Fibroblast of pulmonary artery (primary cell): ENCODE results near the gene APOBEC3C.

Experiments
- DNase-seq: peaks from one replicate; pipeline ENCODE4 v3.0.0-alpha.2; 2010; ENCODE audit warnings: low read depth
- H3K4me3 ChIP-seq: replicated peaks from 2 replicates; pipeline ENCODE4 v1.5.1; 2011; ENCODE audit warnings: low read depth, mild to moderate bottlenecking, control low read depth, low read length, moderate library complexity
- TF ChIP-seq, protein P1 (sequence below): IDR thresholded peaks from 2 replicates; pipeline ENCODE4 v1.5.1; 2011; ENCODE audit warnings: mild to moderate bottlenecking, control low read depth, low read length, inconsistent platforms; ENCODE audit errors: missing control alignments

APOBEC3C gene

DNA sequence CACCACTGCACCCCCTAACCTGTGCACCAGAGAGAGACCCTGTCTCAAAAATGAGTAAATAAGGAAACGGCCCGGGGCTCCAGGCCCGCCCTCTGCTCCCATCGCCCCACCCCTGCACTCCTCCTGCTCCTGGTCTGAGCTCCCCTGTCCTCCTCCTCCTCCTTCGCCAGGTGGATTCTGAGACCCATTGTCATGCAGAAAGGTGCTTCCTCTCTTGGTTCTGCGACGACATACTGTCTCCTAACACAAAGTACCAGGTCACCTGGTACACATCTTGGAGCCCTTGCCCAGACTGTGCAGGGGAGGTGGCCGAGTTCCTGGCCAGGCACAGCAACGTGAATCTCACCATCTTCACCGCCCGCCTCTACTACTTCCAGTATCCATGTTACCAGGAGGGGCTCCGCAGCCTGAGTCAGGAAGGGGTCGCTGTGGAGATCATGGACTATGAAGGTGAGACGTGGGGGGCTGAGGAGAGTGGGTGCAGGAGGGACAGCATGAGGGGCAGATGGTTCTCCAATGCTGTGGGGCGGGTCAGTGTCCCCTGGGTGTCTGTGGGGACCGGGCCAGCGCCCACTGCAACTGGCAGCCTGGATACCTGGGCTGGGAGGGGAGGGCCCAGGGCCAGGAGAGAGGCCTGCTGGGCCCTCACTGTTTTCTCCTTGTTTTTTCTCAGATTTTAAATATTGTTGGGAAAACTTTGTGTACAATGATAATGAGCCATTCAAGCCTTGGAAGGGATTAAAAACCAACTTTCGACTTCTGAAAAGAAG, 3.7 kb downstream of the APOBEC3C start:
- H3K4me3 ChIP-seq: no peak overlapping the region
- TF ChIP-seq, protein P1, sequence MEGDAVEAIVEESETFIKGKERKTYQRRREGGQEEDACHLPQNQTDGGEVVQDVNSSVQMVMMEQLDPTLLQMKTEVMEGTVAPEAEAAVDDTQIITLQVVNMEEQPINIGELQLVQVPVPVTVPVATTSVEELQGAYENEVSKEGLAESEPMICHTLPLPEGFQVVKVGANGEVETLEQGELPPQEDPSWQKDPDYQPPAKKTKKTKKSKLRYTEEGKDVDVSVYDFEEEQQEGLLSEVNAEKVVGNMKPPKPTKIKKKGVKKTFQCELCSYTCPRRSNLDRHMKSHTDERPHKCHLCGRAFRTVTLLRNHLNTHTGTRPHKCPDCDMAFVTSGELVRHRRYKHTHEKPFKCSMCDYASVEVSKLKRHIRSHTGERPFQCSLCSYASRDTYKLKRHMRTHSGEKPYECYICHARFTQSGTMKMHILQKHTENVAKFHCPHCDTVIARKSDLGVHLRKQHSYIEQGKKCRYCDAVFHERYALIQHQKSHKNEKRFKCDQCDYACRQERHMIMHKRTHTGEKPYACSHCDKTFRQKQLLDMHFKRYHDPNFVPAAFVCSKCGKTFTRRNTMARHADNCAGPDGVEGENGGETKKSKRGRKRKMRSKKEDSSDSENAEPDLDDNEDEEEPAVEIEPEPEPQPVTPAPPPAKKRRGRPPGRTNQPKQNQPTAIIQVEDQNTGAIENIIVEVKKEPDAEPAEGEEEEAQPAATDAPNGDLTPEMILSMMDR: no peak
- DNase-seq: no peak

DNA sequence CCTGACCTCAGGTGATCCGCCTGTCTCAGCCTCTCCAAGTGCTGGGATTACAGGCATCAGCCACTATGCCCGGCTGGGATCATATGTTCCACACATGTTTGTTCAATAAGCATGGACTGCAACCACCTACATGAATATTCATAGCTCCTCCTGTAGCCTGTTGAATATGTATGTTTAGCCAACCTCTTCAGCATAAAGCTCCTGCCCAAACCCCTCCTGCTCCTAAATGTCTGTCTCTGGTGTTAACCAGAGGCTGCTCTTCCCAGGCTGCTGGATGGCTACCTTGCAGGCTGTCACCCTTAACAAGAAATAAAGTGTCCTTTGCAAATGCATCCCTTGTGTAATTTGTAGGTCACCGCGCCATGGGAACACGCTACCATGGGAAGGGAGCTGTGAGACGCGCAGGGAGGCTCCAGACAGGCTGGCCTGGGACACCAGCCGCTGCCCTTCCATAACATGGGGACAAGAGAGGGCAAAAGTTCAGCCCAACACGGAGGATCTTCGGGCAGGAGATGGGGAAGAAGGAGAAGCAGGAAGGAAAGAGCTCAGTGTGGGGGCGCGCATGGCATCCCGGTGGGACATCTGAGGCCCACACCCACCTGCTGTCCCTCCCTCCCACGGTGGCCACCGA, 6.1 kb downstream of the APOBEC3C start:
- peak overlapping the region; percentile 19 for H3K4me3 ChIP-seq
- DNase-seq: peak; percentile 5

- no peak for DNase-seq
- H3K4me3 ChIP-seq: peak overlapping the region; percentile 12
- TF ChIP-seq, protein P1: no peak
Measured at GRCh38 chr22:39021552-39022250, 7.6 kb downstream of the APOBEC3C start.

DNA sequence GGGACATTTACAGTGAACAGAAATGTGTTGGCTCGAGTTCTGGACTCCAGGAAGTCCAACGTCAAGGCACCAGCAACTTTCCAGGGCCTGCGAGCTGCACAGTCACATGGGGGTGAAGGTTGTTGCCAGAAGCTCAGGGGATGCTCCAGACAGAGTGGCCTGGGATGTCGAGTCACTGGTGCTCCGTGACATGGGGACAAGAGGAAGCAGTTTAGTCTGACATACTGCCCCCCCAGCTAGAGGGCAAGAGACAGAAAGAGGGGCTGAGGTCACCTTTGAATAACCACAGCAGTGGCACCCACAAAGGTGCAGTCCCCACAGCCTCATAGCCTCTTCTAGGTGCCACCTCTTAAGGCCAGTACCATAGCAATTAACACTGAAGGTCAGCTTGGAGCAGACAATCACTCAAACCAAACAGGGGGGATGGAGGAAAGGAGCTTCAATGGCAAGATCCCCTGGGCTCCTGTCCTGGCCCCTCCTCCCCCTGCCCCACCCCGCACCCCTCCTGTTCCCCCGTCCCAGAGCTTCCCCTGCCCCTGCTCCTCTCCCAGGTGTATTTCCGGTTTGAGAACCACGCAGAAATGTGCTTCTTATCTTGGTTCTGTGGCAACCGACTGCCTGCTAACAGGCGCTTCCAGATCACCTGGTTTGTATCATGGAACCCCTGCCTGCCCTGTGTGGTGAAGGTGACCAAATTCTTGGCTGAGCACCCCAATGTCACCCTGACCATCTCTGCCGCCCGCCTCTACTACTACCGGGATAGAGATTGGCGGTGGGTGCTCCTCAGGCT, 10.7 kb downstream of the APOBEC3C start:
- no peak for DNase-seq
- H3K4me3 ChIP-seq: no peak overlapping the region
- TF ChIP-seq, protein P1: no peak

GRCh38 chr22:39026509-39027150, 12.6 kb downstream of the APOBEC3C start:
- TF ChIP-seq, protein P1: no peak
- no peak overlapping the region for H3K4me3 ChIP-seq
- no peak for DNase-seq

- TF ChIP-seq, protein P1: no peak
- no peak for DNase-seq
- H3K4me3 ChIP-seq: no peak overlapping the region
Measured at GRCh38 chr22:39027717-39028116, 13.7 kb downstream of the APOBEC3C start.
